ENCODE data around the gene OR52A1. TPM values are rescaled to one million over a fixed set of nuclear protein-coding genes. Genes with fewer than 3 reads are reported as not detected.

The OR52A1 gene
- total and polyA plus RNA-seq, 9 of the 15 experiments (the other 6 are each of a cell fraction or from before 2014, with no cell fraction given), result under 0.01 to 0.33 (median 0.13) TPM; not detected in 3

DNA sequence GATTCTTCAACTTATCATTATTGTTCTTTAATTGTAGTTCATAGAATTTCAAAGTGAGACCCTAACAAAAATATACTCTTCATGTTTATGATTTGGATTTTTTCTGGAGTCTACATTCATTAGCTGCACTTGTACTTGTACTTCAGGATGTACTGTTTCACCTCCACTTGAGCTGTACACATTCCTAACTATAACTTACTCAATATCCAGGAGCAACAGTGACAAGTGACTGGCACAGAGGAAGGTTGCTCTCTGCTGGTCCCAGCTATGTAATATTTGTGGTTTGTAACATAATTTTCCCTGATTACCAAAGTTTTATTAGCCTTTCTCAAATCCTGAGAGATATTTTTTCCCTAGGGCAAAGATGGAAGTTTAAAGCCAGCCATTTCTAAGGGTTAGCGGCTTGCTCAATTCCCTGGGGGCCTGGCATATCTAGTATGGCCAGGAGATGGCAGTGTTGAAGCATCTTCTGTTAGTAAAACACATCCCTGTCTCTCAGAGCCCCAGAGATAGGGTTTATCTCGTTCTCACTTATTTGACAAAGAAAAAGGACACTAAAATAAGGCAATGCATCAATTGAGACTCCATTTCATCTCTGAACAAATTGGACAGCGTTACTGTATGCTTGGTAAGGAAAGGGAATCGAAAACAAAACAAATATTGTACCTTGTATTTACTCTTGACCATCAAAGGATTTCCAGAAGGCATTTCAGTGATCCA, 30.6 kb downstream of the OR52A1 start (continued):
- TF ChIP-seq POLR2H (tag; IDR thresholded peaks at IDR 0.05; ENCODE audit: low read depth) (no peak), TAF15 (IDR thresholded peaks at IDR 0.05; ENCODE audit: low read depth, low read length) (no peak), ZNF12 (CRISPR knock-in tag; IDR thresholded peaks at IDR 0.05) (no peak), ZNF311 (CRISPR knock-in tag; IDR thresholded peaks at IDR 0.05) (no peak), ZNF134 (CRISPR knock-in tag; conservative IDR thresholded peaks at IDR 0.05) (no peak), CEBPG (CRISPR knock-in tag; IDR thresholded peaks at IDR 0.05) (peak; percentile 59), CEBPG (tag; conservative IDR thresholded peaks at IDR 0.05 in 1 of 2, IDR thresholded peaks at IDR 0.05 in 1 of 2) (peak; percentile 56 to 81; a peak in 3 of 4 replicates), U2AF1 (optimal IDR thresholded peaks at IDR 0.05; ENCODE audit: low read depth, low read length) (no peak), GATAD2B (IDR thresholded peaks at IDR 0.05; ENCODE audit: borderline replicate concordance) (no peak), KDM4B (IDR thresholded peaks at IDR 0.05; ENCODE audit: borderline replicate concordance in 2 of 2, low read depth in 1 of 2) (no peak), KDM1A (IDR thresholded peaks at IDR 0.05) (no peak), HMG20B (CRISPR knock-in tag; IDR thresholded peaks at IDR 0.05) (no peak), LARP7 (IDR thresholded peaks at IDR 0.05) (no peak), HDAC6 (IDR thresholded peaks at IDR 0.05; ENCODE audit: low read depth, low read length) (no peak), ZBED1 (IDR thresholded peaks at IDR 0.05) (no peak), XRCC3 (IDR thresholded peaks at IDR 0.05) (no peak)
- TF ChIP-seq, protein P1, sequence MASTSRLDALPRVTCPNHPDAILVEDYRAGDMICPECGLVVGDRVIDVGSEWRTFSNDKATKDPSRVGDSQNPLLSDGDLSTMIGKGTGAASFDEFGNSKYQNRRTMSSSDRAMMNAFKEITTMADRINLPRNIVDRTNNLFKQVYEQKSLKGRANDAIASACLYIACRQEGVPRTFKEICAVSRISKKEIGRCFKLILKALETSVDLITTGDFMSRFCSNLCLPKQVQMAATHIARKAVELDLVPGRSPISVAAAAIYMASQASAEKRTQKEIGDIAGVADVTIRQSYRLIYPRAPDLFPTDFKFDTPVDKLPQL (IDR thresholded peaks at IDR 0.05; ENCODE audit: extremely low read depth, insufficient read length), result no peak
- TF ChIP-seq, protein P2, sequence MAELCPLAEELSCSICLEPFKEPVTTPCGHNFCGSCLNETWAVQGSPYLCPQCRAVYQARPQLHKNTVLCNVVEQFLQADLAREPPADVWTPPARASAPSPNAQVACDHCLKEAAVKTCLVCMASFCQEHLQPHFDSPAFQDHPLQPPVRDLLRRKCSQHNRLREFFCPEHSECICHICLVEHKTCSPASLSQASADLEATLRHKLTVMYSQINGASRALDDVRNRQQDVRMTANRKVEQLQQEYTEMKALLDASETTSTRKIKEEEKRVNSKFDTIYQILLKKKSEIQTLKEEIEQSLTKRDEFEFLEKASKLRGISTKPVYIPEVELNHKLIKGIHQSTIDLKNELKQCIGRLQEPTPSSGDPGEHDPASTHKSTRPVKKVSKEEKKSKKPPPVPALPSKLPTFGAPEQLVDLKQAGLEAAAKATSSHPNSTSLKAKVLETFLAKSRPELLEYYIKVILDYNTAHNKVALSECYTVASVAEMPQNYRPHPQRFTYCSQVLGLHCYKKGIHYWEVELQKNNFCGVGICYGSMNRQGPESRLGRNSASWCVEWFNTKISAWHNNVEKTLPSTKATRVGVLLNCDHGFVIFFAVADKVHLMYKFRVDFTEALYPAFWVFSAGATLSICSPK (IDR thresholded peaks at IDR 0.05; ENCODE audit: borderline replicate concordance), result no peak
- TF ChIP-seq, protein P3, sequence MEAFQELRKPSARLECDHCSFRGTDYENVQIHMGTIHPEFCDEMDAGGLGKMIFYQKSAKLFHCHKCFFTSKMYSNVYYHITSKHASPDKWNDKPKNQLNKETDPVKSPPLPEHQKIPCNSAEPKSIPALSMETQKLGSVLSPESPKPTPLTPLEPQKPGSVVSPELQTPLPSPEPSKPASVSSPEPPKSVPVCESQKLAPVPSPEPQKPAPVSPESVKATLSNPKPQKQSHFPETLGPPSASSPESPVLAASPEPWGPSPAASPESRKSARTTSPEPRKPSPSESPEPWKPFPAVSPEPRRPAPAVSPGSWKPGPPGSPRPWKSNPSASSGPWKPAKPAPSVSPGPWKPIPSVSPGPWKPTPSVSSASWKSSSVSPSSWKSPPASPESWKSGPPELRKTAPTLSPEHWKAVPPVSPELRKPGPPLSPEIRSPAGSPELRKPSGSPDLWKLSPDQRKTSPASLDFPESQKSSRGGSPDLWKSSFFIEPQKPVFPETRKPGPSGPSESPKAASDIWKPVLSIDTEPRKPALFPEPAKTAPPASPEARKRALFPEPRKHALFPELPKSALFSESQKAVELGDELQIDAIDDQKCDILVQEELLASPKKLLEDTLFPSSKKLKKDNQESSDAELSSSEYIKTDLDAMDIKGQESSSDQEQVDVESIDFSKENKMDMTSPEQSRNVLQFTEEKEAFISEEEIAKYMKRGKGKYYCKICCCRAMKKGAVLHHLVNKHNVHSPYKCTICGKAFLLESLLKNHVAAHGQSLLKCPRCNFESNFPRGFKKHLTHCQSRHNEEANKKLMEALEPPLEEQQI (IDR thresholded peaks at IDR 0.05), result peak; percentile 75
- TF ChIP-seq, protein P4, sequence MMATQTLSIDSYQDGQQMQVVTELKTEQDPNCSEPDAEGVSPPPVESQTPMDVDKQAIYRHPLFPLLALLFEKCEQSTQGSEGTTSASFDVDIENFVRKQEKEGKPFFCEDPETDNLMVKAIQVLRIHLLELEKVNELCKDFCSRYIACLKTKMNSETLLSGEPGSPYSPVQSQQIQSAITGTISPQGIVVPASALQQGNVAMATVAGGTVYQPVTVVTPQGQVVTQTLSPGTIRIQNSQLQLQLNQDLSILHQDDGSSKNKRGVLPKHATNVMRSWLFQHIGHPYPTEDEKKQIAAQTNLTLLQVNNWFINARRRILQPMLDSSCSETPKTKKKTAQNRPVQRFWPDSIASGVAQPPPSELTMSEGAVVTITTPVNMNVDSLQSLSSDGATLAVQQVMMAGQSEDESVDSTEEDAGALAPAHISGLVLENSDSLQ (IDR thresholded peaks at IDR 0.05), result 0 out of 2 replicates have a peak, but pooled peaks have one; percentile 26
